MM.1S (cell line): Measurements from ENCODE around the gene PRKAG2.

Experiments
- DNase-seq: peaks from one replicate; pipeline ENCODE4 v3.0.0-alpha.2; 2015
- H2AFZ ChIP-seq: fragments of 300-600 bp; sonication (generic); 2 replicates; pipeline ENCODE4 v1.6.0; 2016; ENCODE audit warnings: antibody characterized with exemption, low read length
- H3F3A ChIP-seq: fragments of 300-600 bp; sonication (generic); 2 replicates; pipeline ENCODE4 v1.6.1; 2016; ENCODE audit warnings: mild to moderate bottlenecking, antibody characterized with exemption, low read length, moderate library complexity, mixed read lengths; ENCODE audit not compliant: insufficient read depth
- H3K27ac ChIP-seq: fragments of 300-600 bp; sonication (generic); 2 replicates; pipeline ENCODE4 v1.5.1; 2016; ENCODE audit warnings: mild to moderate bottlenecking, low read length
- H3K27me3 ChIP-seq: fragments of 300-600 bp; sonication (generic); replicated peaks from 2 replicates; pipeline ENCODE4 v1.6.0; 2016; ENCODE audit warnings: low read length; ENCODE audit not compliant: insufficient read depth
- H3K36me3 ChIP-seq: fragments of 300-600 bp; sonication (generic); replicated peaks from 2 replicates; pipeline ENCODE4 v1.6.1; 2016; ENCODE audit warnings: mild to moderate bottlenecking, low read length, mixed read lengths; ENCODE audit not compliant: insufficient read depth
- H3K4me1 ChIP-seq: fragments of 300-600 bp; sonication (generic); 2 replicates; pipeline ENCODE4 v1.6.1; 2016; ENCODE audit warnings: low read length, mixed read lengths
- H3K4me2 ChIP-seq: fragments of 300-600 bp; sonication (generic); 2 replicates; pipeline ENCODE4 v1.6.0; 2016; ENCODE audit warnings: low read depth, low read length
- H3K4me3 ChIP-seq: fragments of 300-600 bp; sonication (generic); 2 replicates; pipeline ENCODE4 v1.5.1; 2016; ENCODE audit warnings: low read length, mixed read lengths
- H3K79me2 ChIP-seq: fragments of 300-600 bp; sonication (generic); 2 replicates; pipeline ENCODE4 v1.6.1; 2016; ENCODE audit warnings: mixed run types, low read length, mixed read lengths
- H3K9ac ChIP-seq: fragments of 300-600 bp; sonication (generic); 2 replicates; pipeline ENCODE4 v1.6.1; 2016; ENCODE audit warnings: low read length, mixed read lengths
- H3K9me2 ChIP-seq: fragments of 300-600 bp; sonication (generic); replicated peaks from 2 replicates; pipeline ENCODE4 v1.6.1; 2016; ENCODE audit warnings: mild to moderate bottlenecking, low read length, mixed read lengths; ENCODE audit not compliant: insufficient read depth
- H3K9me3 ChIP-seq: fragments of 300-600 bp; sonication (generic); replicated peaks from 2 replicates; pipeline ENCODE4 v1.6.1; 2016; ENCODE audit warnings: mild to moderate bottlenecking, low read length, mixed read lengths; ENCODE audit not compliant: insufficient read depth
- H4K20me1 ChIP-seq: fragments of 300-600 bp; sonication (generic); 2 replicates; pipeline ENCODE4 v1.6.1; 2016; ENCODE audit warnings: mild to moderate bottlenecking, low read length, moderate library complexity, mixed read lengths; ENCODE audit not compliant: insufficient read depth
- EZH2 ChIP-seq: fragments of 300-600 bp; sonication (generic); optimal IDR thresholded peaks from 2 replicates; pipeline ENCODE3; 2017; ENCODE audit warnings: low read depth, mild to moderate bottlenecking, antibody characterized with exemption, low read length, mixed read lengths
- EZH2phosphoT487 ChIP-seq: fragments of 300-600 bp; sonication (generic); IDR thresholded peaks from 2 replicates; pipeline ENCODE4 v1.6.1; 2018; ENCODE audit warnings: antibody characterized with exemption, low read length
- TF ChIP-seq, protein P1 (sequence below): fragments of 300-600 bp; sonication (generic); IDR thresholded peaks from 2 replicates; pipeline ENCODE4 v1.5.1; 2016; ENCODE audit warnings: antibody characterized with exemption, low read length, mixed read lengths

Gene PRKAG2

DNA sequence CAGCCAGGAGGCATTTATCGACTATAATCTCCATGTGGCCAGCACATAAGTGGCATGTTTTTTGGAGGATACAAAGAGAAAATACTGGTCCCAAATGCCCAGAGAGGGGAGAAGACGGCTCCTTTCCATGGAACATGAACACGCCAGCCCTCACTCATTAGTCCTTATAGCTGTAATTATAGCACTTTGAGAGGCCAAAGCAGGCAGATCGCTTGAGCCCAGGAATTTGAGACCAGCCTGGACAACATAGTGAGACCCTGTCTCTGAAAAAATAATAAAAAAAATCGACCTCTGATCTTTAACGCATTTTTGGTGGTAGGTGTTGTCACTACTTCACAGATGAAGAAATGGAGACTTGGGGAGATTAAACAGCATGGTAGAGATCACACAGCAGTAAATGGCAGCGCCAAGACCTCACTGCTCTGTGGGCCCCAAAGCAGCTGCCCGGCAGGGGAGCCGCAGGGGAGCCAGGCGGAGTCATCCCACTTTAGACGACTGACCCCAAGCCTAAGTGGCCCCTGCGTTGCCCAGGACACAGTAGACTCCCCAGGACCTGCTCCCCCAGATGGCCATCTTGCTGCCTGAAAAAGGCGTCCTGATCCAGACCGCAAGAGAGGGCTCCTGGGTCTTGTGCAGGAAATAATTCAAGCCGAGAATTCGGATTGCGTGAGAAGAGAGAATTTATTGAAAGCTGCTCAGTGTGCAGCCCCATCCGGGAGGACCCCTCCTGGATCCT lies 21.2 kb upstream of the PRKAG2 start:
- Histone ChIP-seq H3K79me2 (no peaks in the 10 kb centered on the region), H3F3A (no peaks in the 10 kb centered on the region), H4K20me1 (no peaks in the 10 kb centered on the region), H3K4me1 (no peaks in the 10 kb centered on the region), H3K4me3 (no peak overlapping the region), H3K27ac (no peak overlapping the region), H2AFZ (no peak overlapping the region), H3K9ac (no peak overlapping the region), H3K9me3 (no peaks in the 10 kb centered on the region), H3K27me3 (peaks cover 28% of the 10 kb centered on the region), H3K4me2 (no peak overlapping the region), H3K36me3 (no peaks in the 10 kb centered on the region), H3K9me2 (no peaks in the 10 kb centered on the region)
- no peak for DNase-seq
- TF ChIP-seq EZH2phosphoT487, result no peak
- no peak for TF ChIP-seq EZH2
- TF ChIP-seq, protein P1, sequence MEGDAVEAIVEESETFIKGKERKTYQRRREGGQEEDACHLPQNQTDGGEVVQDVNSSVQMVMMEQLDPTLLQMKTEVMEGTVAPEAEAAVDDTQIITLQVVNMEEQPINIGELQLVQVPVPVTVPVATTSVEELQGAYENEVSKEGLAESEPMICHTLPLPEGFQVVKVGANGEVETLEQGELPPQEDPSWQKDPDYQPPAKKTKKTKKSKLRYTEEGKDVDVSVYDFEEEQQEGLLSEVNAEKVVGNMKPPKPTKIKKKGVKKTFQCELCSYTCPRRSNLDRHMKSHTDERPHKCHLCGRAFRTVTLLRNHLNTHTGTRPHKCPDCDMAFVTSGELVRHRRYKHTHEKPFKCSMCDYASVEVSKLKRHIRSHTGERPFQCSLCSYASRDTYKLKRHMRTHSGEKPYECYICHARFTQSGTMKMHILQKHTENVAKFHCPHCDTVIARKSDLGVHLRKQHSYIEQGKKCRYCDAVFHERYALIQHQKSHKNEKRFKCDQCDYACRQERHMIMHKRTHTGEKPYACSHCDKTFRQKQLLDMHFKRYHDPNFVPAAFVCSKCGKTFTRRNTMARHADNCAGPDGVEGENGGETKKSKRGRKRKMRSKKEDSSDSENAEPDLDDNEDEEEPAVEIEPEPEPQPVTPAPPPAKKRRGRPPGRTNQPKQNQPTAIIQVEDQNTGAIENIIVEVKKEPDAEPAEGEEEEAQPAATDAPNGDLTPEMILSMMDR, result no peak

DNA sequence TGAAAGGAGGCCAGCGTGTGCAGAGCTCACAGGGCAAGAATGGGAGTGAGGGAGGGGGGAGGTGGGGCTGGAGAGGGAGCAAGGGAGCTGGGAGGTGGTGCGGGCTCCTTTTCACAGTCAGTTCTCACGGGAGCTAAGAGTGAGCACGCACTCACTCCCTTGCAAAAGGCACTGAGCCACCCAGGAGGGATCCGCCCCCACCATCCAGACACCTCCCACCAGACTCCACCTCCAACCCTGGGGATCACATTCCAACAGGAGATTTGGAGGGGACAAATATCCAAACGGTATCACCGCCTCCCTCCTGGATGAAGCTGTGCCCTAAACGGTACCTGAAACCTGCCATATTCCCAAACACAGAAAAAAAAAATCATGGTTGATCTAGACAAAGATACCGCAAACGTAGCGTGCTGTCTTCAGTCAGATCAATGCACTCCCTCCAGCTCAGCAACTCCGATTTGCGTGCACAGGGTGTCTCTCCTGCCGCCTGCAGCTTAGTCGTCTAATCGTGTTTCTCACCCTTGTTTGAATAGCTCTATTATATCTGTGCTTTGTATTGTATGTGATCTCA lies 20.3 kb upstream of the PRKAG2 start:
- H3K4me2 ChIP-seq, result no peak overlapping the region
- no peak for DNase-seq
- no peaks in the 10 kb centered on the region for H3K9me2 ChIP-seq
- no peak overlapping the region for H3K27ac ChIP-seq
- TF ChIP-seq, protein P1, result no peak
- TF ChIP-seq EZH2 (no peak), EZH2phosphoT487 (no peak)
- no peak overlapping the region for H3K4me3 ChIP-seq
- no peaks in the 10 kb centered on the region for H3K9me3 ChIP-seq
- no peaks in the 10 kb centered on the region for H3K79me2 ChIP-seq
- no peaks in the 10 kb centered on the region for H3K4me1 ChIP-seq
- peaks cover 37% of the 10 kb centered on the region for H3K27me3 ChIP-seq
- no peaks in the 10 kb centered on the region for H3F3A ChIP-seq
- no peak overlapping the region for H2AFZ ChIP-seq
- no peaks in the 10 kb centered on the region for H3K36me3 ChIP-seq
- H3K9ac ChIP-seq, result no peak overlapping the region
- H4K20me1 ChIP-seq, result no peaks in the 10 kb centered on the region

DNA sequence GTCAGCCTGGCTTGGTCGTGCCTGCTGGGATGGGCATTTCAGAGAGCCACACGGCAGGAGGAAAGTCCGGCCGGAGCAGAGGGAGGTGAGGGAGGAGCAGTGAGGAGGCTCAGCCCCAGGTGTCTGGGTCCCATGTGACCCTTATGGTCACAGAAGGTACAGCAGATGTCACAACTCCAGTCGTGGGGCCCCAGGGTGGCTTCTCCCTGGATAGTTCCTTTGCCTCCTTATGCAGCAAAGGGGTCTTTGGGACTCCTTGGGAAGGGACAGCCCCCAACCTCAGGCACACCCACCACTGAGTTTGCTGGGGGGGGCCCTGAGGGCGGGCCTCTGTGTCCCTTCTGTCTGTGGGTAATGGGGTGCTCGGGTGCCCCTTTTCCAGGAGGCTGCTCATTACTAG lies 19.6 kb upstream of the PRKAG2 start:
- Histone ChIP-seq H3K9me3 (no peaks in the 10 kb centered on the region), H3K79me2 (no peaks in the 10 kb centered on the region), H3K27me3 (peaks cover 45% of the 10 kb centered on the region), H3K9ac (no peak overlapping the region), H3K27ac (no peak overlapping the region), H3K4me3 (no peak overlapping the region), H2AFZ (no peak overlapping the region), H3K4me2 (no peak overlapping the region), H3K36me3 (no peaks in the 10 kb centered on the region), H3K9me2 (no peaks in the 10 kb centered on the region), H4K20me1 (no peaks in the 10 kb centered on the region), H3F3A (no peaks in the 10 kb centered on the region), H3K4me1 (no peaks in the 10 kb centered on the region)
- DNase-seq, result no peak
- TF ChIP-seq, protein P1, result no peak
- TF ChIP-seq EZH2phosphoT487, result no peak
- no peak for TF ChIP-seq EZH2
